Endothelial cell of umbilical vein (primary cell): ENCODE measurements around the gene WNT9A. TPM values are rescaled to one million over a fixed set of nuclear protein-coding genes. Genes with fewer than 3 reads are reported as not detected.

ENCODE experiments used
- BruUV-seq: library from RNA; stranded (reverse); fragments of 400-500 nt; replicated peaks from 2 replicates; lab custom pipeline; 2021; lab: Mats Ljungman, UMichigan
- CTCF ChIA-PET: fragments of 300-600, 350-600 bp; sonication (Branson Sonifier 250); formaldehyde crosslinking; loops from one replicate; lab custom pipeline; 2021; ENCODE audit warnings: antibody characterized with exemption, inconsistent platforms; lab: Charles Lee
- POLR2A ChIA-PET: fragments of 300-600, 350-600 bp; sonication (Branson Sonifier 250); formaldehyde crosslinking; loops from one replicate; lab custom pipeline; 2021; ENCODE audit warnings: antibody characterized with exemption, inconsistent platforms; lab: Charles Lee
- DNase-seq: peaks from one replicate; pipeline ENCODE4 v3.0.0-alpha.2; 2011; ENCODE audit warnings: low read depth, low spot score
- FAIRE-seq: peaks from 2 replicates; lab custom pipeline; 2011; peaks lifted over from hg19 to GRCh38; lab: Jason Lieb, UNC
- H2AFZ ChIP-seq: 2 replicates; pipeline ENCODE4 v1.6.0; 2012; ENCODE audit warnings: low read depth, low read length, control low read depth, inconsistent platforms
- H3K27ac ChIP-seq: 2 replicates; pipeline ENCODE4 v1.5.1; 2011; ENCODE audit warnings: low read depth, mild to moderate bottlenecking, control low read depth, low read length, moderate library complexity; ENCODE audit not compliant: insufficient read depth
- H3K27me3 ChIP-seq, 2 experiments: 2 replicates each; pipeline versions ENCODE4 v1.6.0 to v1.6.1; 2011; ENCODE audit warnings: low read length in 2 of 2, mixed read lengths in 1 of 2; ENCODE audit not compliant: control insufficient read depth in 2 of 2, insufficient read depth in 2 of 2
- H3K36me3 ChIP-seq, 2 experiments: 2 replicates in 1 of 2; 3 replicates in 1 of 2; pipeline ENCODE4 v1.5.1; 2011; ENCODE audit warnings: low read length in 2 of 2, mild to moderate bottlenecking in 1 of 2, moderate library complexity in 1 of 2; ENCODE audit not compliant: control insufficient read depth in 2 of 2, insufficient read depth in 2 of 2; ENCODE audit errors: extremely low read depth in 1 of 2
- H3K4me1 ChIP-seq: 3 replicates; pipeline ENCODE4 v1.5.1; 2011; ENCODE audit warnings: mild to moderate bottlenecking, low read length; ENCODE audit not compliant: control insufficient read depth, insufficient read depth; ENCODE audit errors: extremely low read depth
- H3K4me2 ChIP-seq: 2 replicates; pipeline ENCODE4 v1.6.1; 2011; ENCODE audit warnings: low read length, control low read depth, mixed read lengths; ENCODE audit not compliant: insufficient read depth
- H3K4me3 ChIP-seq, 3 experiments: fragments of 200-600 bp in 1 of 3; sonication (generic), shearing (Covaris generic) in 1 of 3; replicated peaks in 1 of 3; 2 replicates each; pipeline ENCODE4 v1.5.1; 2011 to 2016; ENCODE audit warnings: control low read depth in 3 of 3, low read length in 3 of 3, mild to moderate bottlenecking in 2 of 3, inconsistent platforms in 1 of 3, low read depth in 1 of 3, moderate library complexity in 1 of 3; ENCODE audit not compliant: insufficient read depth in 1 of 3
- H3K79me2 ChIP-seq: 2 replicates; pipeline ENCODE4 v1.6.0; 2012; ENCODE audit warnings: low read length, inconsistent platforms; ENCODE audit not compliant: control insufficient read depth, insufficient read depth
- H3K9ac ChIP-seq: replicated peaks from 2 replicates; pipeline ENCODE3; 2011; ENCODE audit warnings: low read length, control low read depth; ENCODE audit not compliant: insufficient read depth; ENCODE audit errors: extremely low read depth
- H3K9me1 ChIP-seq: replicated peaks from 3 replicates; pipeline ENCODE4 v1.6.0; 2011; ENCODE audit warnings: mild to moderate bottlenecking, low read length; ENCODE audit not compliant: control insufficient read depth, insufficient read depth; ENCODE audit errors: extremely low read depth
- H3K9me3 ChIP-seq: replicated peaks from 2 replicates; pipeline ENCODE4 v1.5.1; 2012; ENCODE audit warnings: low read length, inconsistent platforms; ENCODE audit not compliant: control insufficient read depth, insufficient read depth
- H4K20me1 ChIP-seq: replicated peaks from 2 replicates; pipeline ENCODE3; 2011; ENCODE audit warnings: mild to moderate bottlenecking, low read length; ENCODE audit not compliant: control insufficient read depth, insufficient read depth; ENCODE audit errors: extremely low read depth
- EZH2 ChIP-seq: IDR thresholded peaks from 2 replicates; pipeline ENCODE4 v1.6.1; 2012; ENCODE audit warnings: borderline replicate concordance, low read depth, mild to moderate bottlenecking, moderate library complexity, low read length, inconsistent platforms; ENCODE audit not compliant: severe bottlenecking
- FOS ChIP-seq: IDR thresholded peaks from 2 replicates; pipeline ENCODE4 v1.6.1; 2011; ENCODE audit warnings: mild to moderate bottlenecking, low read length, moderate library complexity, borderline replicate concordance; ENCODE audit not compliant: insufficient read depth
- GATA2 ChIP-seq: IDR thresholded peaks from 2 replicates; pipeline ENCODE4 v1.7.0; 2011; ENCODE audit warnings: low read depth, mild to moderate bottlenecking, moderate library complexity, mixed read lengths, low read length; ENCODE audit not compliant: insufficient read length, insufficient read depth
- JUN ChIP-seq: IDR thresholded peaks from 2 replicates; pipeline ENCODE4 v1.6.1; 2011; ENCODE audit warnings: borderline replicate concordance, low read depth; ENCODE audit not compliant: insufficient read length, insufficient read depth
- MYC ChIP-seq: IDR thresholded peaks from one replicate; pipeline ENCODE4 v1.6.1; 2011; ENCODE audit warnings: mild to moderate bottlenecking, low read depth, low read length
- POLR2A ChIP-seq: IDR thresholded peaks from 2 replicates; pipeline ENCODE4 v1.6.1; 2012; ENCODE audit warnings: low read depth, mild to moderate bottlenecking, control low read depth, low read length
- POLR2AphosphoS5 ChIP-seq: IDR thresholded peaks from 2 replicates; pipeline ENCODE4 v1.6.1; 2012; ENCODE audit warnings: low read depth, mild to moderate bottlenecking, control low read depth, low read length, moderate library complexity; ENCODE audit not compliant: insufficient read depth
- dilution Hi-C: fragments of 300-500 bp; cut with MboI; formaldehyde crosslinking; loops from one replicate; pipeline ENCODE4 v1.15.0; 2019; ENCODE audit warnings: low sequenced_read_pairs; ENCODE audit not compliant: extremely low pct_ligation_motif_present
- intact Hi-C: fragments of 100-400 bp; cut with micrococcal nuclease; formaldehyde crosslinking; loops from one replicate; pipeline ENCODE4 v1.10.0; 2022
- polyA plus RNA-seq, 4 experiments: library from polyadenylated mRNA; depleted of rRNA in 3 of 4; stranded (reverse) in 3 of 4; unstranded in 1 of 4; fragments of >200 nt; gene quantifications; 2 replicates each; pipeline versions ENCODE4 v1.2.1 to v1.2.3, GENCODE V29; 2011 to 2012; ENCODE audit warnings: missing spikeins in 1 of 4
- total RNA-seq: library from RNA; stranded (reverse); gene quantifications from 2 replicates; pipeline ENCODE4 v1.2.3, GENCODE V29; 2021
- TF ChIP-seq, protein P1 (sequence below): IDR thresholded peaks from 2 replicates; pipeline ENCODE4 v1.6.1; 2011; ENCODE audit not compliant: insufficient read depth, insufficient read length
- TF ChIP-seq, protein P2 (sequence below), 2 donors: IDR thresholded peaks; 1 replicate in 1 of 2; 2 replicates in 1 of 2; pipeline ENCODE4 v1.5.1; 2011; ENCODE audit warnings: low read length in 2 of 2, mild to moderate bottlenecking in 2 of 2, moderate library complexity in 2 of 2, control low read depth in 1 of 2, inconsistent platforms in 1 of 2, low read depth in 1 of 2; ENCODE audit not compliant: insufficient read depth in 1 of 2; ENCODE audit errors: extremely low read depth in 1 of 2

The WNT9A gene
- total and polyA plus RNA-seq, 2 donors (not counting 3 experiments of a cell fraction or from before 2014, with no cell fraction given), result 5.4 to 6.2 TPM

DNA sequence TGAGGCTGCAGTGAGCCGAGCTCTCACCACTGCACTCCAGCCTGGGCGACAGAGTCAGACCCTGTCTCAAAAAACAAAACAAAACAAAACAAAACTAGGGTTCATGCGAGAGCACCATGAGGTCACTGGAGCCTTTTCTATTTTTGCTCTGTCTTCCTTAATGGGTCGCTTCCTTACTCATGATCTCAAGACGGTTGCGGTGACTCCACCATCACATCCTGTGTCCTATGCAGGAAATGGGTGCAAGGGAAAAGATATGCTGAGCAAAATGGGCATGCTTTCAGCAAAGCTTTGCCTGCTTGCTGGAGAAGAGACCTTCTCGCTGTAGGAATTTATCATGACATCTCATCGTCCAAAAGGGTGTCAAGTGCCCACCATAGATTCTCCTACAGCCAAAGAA lies 36.4 kb downstream of the WNT9A start:
- intact Hi-C loops (no loop called here), dilution Hi-C loops (no loop called here)
- H3K4me1 ChIP-seq, result no peaks in the 10 kb centered on the region
- H3K9me1 ChIP-seq, result no peaks in the 10 kb centered on the region
- no peak overlapping the region for H3K9ac ChIP-seq
- TF ChIP-seq JUN (no peak), GATA2 (no peak), POLR2A (no peak), EZH2 (no peak), POLR2AphosphoS5 (no peak), FOS (no peak), MYC (no peak)
- TF ChIP-seq, protein P1, sequence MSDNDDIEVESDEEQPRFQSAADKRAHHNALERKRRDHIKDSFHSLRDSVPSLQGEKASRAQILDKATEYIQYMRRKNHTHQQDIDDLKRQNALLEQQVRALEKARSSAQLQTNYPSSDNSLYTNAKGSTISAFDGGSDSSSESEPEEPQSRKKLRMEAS, result no peak
- TF ChIP-seq, protein P2, sequence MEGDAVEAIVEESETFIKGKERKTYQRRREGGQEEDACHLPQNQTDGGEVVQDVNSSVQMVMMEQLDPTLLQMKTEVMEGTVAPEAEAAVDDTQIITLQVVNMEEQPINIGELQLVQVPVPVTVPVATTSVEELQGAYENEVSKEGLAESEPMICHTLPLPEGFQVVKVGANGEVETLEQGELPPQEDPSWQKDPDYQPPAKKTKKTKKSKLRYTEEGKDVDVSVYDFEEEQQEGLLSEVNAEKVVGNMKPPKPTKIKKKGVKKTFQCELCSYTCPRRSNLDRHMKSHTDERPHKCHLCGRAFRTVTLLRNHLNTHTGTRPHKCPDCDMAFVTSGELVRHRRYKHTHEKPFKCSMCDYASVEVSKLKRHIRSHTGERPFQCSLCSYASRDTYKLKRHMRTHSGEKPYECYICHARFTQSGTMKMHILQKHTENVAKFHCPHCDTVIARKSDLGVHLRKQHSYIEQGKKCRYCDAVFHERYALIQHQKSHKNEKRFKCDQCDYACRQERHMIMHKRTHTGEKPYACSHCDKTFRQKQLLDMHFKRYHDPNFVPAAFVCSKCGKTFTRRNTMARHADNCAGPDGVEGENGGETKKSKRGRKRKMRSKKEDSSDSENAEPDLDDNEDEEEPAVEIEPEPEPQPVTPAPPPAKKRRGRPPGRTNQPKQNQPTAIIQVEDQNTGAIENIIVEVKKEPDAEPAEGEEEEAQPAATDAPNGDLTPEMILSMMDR (IDR thresholded peaks at IDR 0.05; ENCODE audit: extremely low read depth in 1 of 2, insufficient read depth in 1 of 2, low read depth in 1 of 2, low read length in 2 of 2), result no peak
- ChIA-PET CTCF (interaction anchor here (0.6 kb wide), 1 partner anchor 1480 kb away, joined by 3 read pairs; no protein-coding TSS in a partner anchor), POLR2A (no interaction called here)
- no peaks in the 10 kb centered on the region for H4K20me1 ChIP-seq
- H3K4me3 ChIP-seq, result no peak overlapping the region
- H3K79me2 ChIP-seq, result no peaks in the 10 kb centered on the region
- no peak overlapping the region for H3K27ac ChIP-seq
- H2AFZ ChIP-seq, result no peak overlapping the region
- FAIRE-seq (no peak), DNase-seq (no peak)
- peaks cover 0 to 2% of the 10 kb centered on the region in 2 experiments for H3K27me3 ChIP-seq
- H3K4me2 ChIP-seq, result no peak overlapping the region
- BruUV-seq, result no TSS peak
- H3K36me3 ChIP-seq, result no peaks in the 10 kb centered on the region
- no peaks in the 10 kb centered on the region for H3K9me3 ChIP-seq
